SIG-M5 (cell line): ENCODE results near the gene RANGAP1.
"Not testable (repeated sequence)": the region's sequence is repeated elsewhere in the genome, so short reads cannot be mapped to it uniquely, and the experiment has no call there.

Experiments
- DNase-seq: peaks from one replicate; lab custom pipeline; 2025; lab: John Stamatoyannopoulos, UW

Gene RANGAP1

DNA sequence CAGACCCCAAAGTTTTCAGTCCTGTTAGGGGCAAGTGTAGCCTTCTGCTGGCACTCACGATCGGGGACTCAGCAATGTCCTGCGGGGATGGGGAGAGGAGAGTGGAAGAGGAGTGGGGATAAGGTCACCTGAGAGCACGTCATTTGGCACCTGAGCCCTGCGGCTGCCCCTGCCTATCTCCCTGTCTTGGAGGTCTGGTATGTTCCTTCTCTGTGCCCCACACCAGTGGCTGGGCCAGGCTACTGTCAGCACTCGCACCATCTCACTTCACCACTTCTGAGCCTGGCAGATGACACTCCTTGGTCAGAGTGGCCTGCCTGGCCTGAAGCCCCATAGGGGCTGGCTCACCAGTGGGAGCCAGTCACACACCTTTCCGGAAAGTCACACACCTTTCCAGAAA lies 25.1 kb downstream of the RANGAP1 start:
- no peak for DNase-seq

DNA sequence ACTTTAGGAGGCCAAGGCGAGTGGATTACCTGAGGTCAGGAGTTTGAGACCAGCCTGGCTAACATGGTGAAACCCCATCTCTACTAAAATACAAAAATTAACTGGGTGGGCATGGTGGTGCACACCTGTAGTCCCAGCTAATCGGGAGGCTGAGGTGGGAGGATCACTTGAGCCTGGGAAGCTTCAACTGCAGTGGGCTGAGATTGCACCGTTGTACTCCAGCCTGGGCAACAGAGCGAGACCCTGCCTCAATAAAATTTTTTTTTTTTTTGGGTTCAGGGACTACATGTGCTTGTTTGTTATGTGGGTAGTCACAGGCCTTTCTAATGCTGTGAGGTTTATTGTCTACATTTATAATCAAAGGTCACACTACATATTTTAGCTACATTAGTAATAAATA lies 26.2 kb downstream of the RANGAP1 start:
- not testable (repeated sequence) for DNase-seq

DNA sequence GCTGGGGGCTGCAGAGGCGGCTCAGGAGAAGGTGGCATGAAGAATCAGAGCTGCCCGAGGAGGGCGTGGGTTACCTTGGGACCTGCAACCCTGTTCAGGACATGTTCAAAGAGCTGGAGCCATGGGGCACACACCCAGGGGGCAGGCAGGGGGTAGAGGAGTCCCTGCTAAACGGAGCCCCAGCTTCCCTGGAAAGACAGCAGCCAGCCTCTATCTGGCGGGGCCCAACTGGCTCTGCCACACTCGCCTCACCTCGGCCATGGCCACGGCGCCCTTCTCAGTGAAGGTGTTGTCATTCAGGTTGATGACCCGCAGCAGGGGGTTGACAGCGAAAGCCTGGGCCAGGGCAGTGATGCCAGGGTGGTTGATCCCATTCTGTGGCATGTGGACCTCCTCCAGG lies 28.3 kb downstream of the RANGAP1 start:
- no peak for DNase-seq

GRCh38 chr22:41256254-41257253 lies 29.4 kb downstream of the RANGAP1 start:
- DNase-seq: no peak

GRCh38 chr22:41254230-41254629 lies 31.8 kb downstream of the RANGAP1 start:
- DNase-seq: no peak

DNA sequence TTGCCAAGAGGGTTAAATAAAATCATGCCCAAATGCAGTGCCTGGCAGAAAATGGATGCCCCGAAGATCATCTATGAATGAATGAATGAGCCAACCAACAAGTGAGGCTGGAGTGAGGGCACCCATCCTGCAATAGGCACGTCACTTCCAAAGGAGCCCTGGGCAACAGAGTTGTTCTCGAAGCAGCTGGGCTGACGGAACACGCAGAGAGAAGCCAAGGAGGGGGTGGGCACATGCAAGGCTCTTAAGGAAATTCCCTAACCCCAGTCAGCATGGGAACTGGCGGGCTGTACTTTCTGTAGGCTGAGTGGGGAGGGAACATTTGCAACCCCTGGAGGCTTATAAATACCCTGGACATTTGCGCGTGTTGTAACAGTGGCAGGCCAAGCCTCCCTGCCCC lies 33.6 kb downstream of the RANGAP1 start:
- no peak for DNase-seq

- DNase-seq: no peak
Observed at GRCh38 chr22:41250127-41250526, 35.9 kb downstream of the RANGAP1 start.

DNA sequence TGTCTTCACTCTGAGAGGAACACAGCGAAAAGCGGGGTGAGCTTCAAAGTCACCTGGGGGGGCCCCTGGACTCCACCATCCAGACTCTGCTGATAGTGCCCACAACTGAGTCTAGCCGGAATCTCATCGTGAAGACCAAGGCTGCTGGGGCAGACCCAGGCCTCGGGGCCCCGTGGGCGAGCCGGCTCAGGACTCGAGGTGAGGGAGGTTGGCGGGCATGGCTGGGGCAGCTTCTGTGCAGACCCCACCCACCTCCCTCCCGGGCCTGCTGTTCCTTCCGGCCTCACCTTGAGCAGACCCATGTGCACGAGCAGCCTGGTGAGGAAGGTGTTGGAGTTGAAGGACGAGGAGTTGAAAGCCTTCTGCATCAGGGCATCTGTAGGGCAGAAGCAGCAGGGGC lies 36.5 kb downstream of the RANGAP1 start:
- no peak for DNase-seq

DNA sequence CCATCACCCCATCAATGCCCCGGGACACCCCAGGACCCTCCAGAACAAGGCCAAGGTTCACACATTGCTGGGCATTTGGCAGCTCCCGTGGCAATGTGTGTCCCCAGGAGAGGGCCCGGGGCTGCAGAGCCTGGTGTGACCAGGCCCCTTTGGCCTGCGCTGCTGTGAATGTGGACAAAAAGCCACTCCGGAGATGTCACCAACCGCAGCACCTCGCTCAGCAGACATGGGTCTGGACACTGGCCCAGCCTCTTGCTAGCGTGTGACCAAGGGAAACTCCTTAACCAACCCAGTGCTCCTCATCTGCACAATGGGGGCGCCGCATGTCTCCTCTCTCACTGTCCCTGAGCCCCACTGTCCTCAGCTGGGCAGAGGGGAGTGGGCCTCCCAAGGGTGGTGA lies 37.2 kb downstream of the RANGAP1 start:
- DNase-seq: no peak

DNA sequence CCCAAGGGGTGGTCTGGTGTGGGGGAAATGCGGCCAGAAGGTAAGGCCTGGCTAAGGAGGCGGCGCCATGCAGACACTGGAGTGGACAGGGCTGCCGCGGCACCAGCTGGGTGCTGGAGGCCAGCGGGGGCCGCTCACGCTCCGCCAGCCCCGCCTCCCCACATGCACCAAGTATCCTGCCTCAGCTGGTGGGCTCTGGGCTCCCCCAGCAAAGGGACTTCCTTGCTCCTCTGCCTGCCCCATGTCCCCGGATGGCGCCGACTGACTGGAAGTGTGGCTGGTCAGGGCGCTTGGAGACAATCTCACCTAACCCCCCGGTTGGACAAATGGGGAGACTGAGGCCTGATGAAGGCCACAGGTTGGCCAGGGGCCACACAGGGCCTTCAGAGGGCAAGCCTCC lies 37.7 kb downstream of the RANGAP1 start:
- DNase-seq: no peak

GRCh38 chr22:41247703-41248102 lies 38.3 kb downstream of the RANGAP1 start:
- no peak for DNase-seq

- no peak for DNase-seq
Observed at GRCh38 chr22:41245917-41246499, 40.0 kb downstream of the RANGAP1 start.

- no peak for DNase-seq
Observed at GRCh38 chr22:41243361-41243760, 42.6 kb downstream of the RANGAP1 start.

DNA sequence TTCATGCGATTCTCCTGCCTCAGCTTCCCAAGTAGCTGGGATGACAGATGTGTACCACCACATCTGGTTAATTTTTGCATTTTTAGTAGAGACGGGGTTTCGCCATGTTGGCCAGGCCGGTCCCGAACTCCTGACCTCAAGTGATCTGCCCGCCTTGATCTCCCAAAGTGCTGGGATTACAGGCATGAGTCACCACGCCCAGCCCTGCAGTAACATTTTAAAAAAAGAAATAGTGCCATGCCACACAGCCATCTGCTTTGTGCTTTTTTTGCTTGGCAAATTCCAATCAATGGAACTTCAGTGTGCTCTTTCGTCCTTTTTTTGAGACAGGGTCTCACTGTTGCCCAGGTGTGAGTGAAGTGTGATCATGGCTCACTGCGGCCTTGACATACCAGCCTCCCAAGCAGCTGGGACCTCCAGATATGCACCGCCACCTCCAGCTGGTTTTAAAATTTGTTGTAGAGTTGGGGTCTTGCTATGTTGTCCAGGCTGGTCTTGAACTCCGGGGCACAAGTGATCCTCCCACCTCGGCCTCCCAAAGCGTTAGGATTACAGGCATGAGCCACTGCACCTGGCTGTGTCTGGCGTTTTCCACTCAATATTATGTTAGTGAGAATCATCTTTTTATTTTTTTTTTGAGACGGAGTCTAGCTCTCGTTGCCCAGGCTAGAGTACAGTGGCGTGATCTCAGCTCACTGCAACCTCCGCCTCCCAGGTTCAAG lies 43.4 kb downstream of the RANGAP1 start:
- no peak for DNase-seq

DNA sequence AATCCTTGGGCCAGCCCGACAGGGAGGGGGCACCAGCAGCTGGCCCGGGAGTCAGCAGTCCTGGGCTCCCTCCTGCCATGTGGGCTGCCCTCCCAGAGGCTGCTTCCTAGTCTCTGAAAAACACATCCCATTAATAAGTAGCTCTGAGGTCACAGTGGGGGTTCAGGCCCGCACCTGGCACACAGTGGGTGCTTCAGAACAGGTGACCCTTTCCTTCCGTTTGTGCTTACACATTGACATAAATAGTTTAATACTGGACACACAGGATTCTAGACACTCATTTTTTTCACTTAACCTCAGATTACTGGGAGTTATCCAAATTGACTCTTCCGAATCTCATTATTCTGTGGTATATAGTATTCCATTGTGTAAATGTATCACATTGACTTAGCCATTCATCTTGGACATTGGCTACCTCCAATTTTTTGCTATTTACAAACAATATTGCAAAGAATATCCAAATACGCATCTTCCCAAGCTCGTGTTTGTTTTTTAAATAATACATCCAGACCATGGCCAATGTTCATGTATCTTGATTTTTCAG lies 44.8 kb downstream of the RANGAP1 start:
- DNase-seq: no peak

GRCh38 chr22:41240377-41241132 lies 45.4 kb downstream of the RANGAP1 start, which contains the start of gene CHADL:
CHADL (minus strand) TSS chr22:41240931; CDS start chr22:41240881, 50 bp downstream.
- no peak for DNase-seq

DNA sequence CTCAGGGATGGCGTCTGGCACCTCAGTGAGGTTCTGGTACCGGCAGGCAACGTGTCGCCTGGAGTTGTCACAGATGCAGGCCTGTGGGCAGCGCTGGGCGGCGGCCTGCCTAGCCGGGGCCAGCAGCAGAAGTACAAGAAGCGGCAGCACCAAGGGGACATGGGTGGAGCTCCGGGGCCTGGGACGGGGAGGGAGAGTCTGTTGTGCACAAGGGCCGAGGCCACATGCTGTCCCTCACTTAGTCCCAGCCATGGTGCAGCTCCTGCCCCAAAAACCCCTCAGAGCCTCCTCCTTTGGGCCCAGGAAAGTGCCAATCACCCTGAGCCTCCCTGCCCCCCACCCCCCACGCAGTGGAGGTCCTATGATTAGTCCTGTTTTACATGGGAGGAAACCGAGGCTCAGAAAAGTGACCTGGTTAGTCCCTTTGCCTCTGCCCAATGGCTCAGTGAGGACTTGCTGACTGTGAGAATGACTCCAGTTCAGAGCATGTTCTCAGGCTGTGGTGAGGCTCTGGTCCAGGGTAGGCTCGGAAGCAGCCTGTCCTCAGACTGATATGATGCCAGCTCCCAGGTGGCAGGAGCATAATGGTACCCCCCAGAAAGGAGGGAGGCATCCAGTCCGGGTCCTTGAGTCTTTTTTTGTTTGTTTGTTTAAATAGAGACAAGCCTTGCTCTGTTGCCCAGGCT lies 46.4 kb downstream of the RANGAP1 start:
- no peak for DNase-seq

DNA sequence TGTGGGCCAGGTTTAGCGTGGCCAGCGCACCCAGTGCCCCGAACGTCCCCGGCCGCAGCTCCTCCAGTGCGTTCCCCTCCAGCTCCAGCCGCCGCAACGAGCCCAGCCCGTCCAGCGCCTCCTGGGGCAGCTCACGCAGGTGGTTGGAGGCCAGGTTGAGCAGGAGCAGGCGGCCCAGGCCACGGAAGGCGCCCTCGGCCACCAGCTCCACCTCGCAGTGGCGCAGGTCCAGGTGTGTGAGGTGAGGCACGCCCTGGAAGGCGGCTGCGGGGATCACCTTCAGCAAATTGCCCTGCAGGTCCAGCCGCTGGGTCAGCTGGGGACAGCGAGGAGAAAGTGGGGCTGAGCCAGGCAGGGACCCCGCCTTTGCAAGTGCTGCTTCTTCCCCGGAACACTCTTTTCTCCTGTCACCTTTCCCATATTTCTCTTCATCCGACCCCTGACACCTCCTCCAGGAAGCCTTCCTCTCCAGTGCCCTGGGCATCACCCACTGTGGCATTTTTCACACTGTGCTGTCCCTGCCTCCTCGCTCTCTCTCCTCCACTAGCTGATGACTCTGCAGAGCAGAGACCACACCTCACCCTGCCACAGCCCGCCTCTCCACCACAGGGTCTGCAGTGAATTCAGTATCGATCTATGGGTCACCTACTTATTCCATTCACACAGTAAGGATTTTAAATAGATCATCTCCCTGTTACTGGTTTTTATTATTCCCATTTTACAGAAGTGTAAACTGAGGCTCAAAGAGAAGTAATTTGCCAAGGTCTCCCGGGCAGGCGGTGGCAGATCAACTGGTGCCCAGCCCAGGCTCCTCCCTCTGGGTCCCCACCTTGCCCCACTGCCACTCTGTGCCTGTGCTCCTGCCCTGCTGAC lies 47.2 kb downstream of the RANGAP1 start:
- DNase-seq: no peak

DNA sequence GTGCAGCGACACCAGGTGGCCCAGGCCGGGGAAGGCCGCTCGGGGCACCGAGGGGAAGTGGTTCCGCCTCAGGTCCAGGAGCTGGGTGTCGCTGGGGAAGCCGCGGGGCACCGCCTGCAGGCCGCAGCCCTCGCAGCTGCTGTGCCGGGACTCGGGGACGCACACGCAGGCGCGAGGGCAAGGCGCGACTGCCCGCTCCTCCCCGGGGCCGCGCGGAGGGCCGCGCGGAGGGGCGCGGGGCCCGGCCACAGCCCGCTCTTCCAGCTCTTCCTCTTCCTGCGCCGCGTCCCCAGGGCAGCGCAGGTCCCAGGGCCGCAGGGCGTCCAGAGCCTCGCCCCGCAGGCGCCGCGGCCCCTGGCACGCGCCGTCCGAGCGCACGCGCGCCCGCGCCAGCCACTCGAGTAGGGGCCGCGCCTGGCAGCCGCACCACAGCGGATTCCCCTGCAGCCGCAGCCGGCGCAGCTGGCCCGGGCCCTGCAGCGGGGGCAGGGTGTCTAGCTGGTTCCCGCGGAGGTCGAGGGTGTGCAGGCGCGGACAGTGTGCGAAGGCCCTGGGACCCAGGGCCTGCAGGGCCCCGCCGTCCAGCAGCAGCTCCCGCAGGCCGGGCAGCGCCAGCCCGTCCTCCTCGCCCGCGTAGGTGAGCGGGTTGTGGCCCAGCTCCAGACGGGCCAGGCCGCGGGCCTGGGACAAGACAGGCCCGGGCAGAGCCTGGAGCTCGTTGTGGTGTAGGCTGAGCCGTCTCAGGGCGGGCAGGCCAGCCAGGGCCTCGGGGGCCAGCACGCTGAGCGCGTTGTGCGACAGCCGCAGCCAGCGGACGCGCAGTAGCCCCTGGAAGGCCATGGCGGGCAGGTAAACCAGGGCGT lies 48.0 kb downstream of the RANGAP1 start:
- DNase-seq: no peak
